ENCODE measurements around the gene AURKA. TPM values are rescaled to one million over a fixed set of nuclear protein-coding genes. Genes with fewer than 3 reads are reported as not detected.

AURKA gene
- total RNA-seq, 2 experiments from 2014 or later: 99.7 to 101 TPM

GRCh38 chr20:56358600-56359211, 33.3 kb downstream of the AURKA start, which contains the start of gene FAM210B:
FAM210B (plus strand) TSS chr20:56358974; CDS start chr20:56359006, 32 bp downstream.
- intact Hi-C loops (cut with micrococcal nuclease): loop anchor here (1.0 kb wide), 2 partner anchors 34 to 110 kb away; partner anchors contain the start of genes AURKA, CSTF1 and RTF2
- CTCF ChIA-PET: interaction anchor here (0.6 to 1.8 kb wide), 5 partner anchors 15 to 192 kb away, joined by 3 to 5 read pairs (median 4); partner anchors contain the start of genes AURKA and CSTF1
- Mint-ChIP-seq H3K4me1 (ENCODE audit: low read depth) (peaks cover 14% of the 10 kb centered on the region), H3K27ac (no peak within 1 kb of the TSS), H3K36me3 (peaks cover 4% of the 10 kb centered on the region), H3K4me3 (peak within 1 kb of the TSS; percentile 83), H3K9me3 (no peaks in the 10 kb centered on the region), H3K27me3 (no peaks in the 10 kb centered on the region)
- POLR2A ChIA-PET: interaction anchor here (1.8 kb wide), 1 partner anchor 33 kb away, joined by 17 read pairs; the partner anchor contains the start of genes AURKA and CSTF1
- DNase-seq: peak; percentile 88

- DNase-seq: no peak
- intact Hi-C loops (cut with micrococcal nuclease): loop anchor here (1.0 kb wide), 2 partner anchors 34 to 110 kb away; partner anchors contain the start of genes AURKA, CSTF1 and RTF2
- H3K4me1 Mint-ChIP-seq (ENCODE audit: low read depth): peaks cover 14% of the 10 kb centered on the region
- peaks cover 2% of the 10 kb centered on the region for H3K27me3 Mint-ChIP-seq
- peak overlapping the region; percentile 62 for H3K4me3 Mint-ChIP-seq
- ChIA-PET CTCF (interaction anchor here (0.6 to 1.8 kb wide), 3 partner anchors 39 to 192 kb away, joined by 3 to 5 read pairs (median 4); no protein-coding TSS in a partner anchor), POLR2A (no interaction called here)
- H3K36me3 Mint-ChIP-seq: peaks cover 4% of the 10 kb centered on the region
- no peak overlapping the region for H3K27ac Mint-ChIP-seq
- no peaks in the 10 kb centered on the region for H3K9me3 Mint-ChIP-seq
These were observed 33.9 kb downstream of the AURKA start for GRCh38 chr20:56358070-56358469.

- CTCF ChIA-PET: interaction anchor here (1.2 to 1.4 kb wide), 3 partner anchors 9 to 199 kb away, joined by 3 to 8 read pairs (median 4); no protein-coding TSS in a partner anchor
- DNase-seq: no peak
- Mint-ChIP-seq H3K4me1 (ENCODE audit: low read depth) (peaks cover 3% of the 10 kb centered on the region), H3K27me3 (peaks cover 10% of the 10 kb centered on the region), H3K27ac (no peak overlapping the region), H3K4me3 (no peak overlapping the region), H3K9me3 (no peaks in the 10 kb centered on the region), H3K36me3 (no peaks in the 10 kb centered on the region)
- POLR2A ChIA-PET: no interaction called here
- intact Hi-C loops (cut with micrococcal nuclease): no loop called here
These were observed 38.7 kb downstream of the AURKA start for GRCh38 chr20:56353356-56353755.

- Mint-ChIP-seq H3K4me3 (no peak overlapping the region), H3K27me3 (peaks cover 15% of the 10 kb centered on the region), H3K36me3 (no peaks in the 10 kb centered on the region), H3K9me3 (no peaks in the 10 kb centered on the region), H3K27ac (no peak overlapping the region), H3K4me1 (ENCODE audit: low read depth) (no peaks in the 10 kb centered on the region)
- ChIA-PET CTCF (interaction anchor here (1.2 to 1.4 kb wide), 2 partner anchors 9 to 199 kb away, joined by 3 to 8 read pairs; no protein-coding TSS in a partner anchor), POLR2A (no interaction called here)
- intact Hi-C loops (cut with micrococcal nuclease): no loop called here
- no peak for DNase-seq
These were observed 39.5 kb downstream of the AURKA start for GRCh38 chr20:56352345-56353055.

GRCh38 chr20:56350842-56351241, 41.2 kb downstream of the AURKA start:
- Mint-ChIP-seq H3K4me3 (no peak overlapping the region), H3K27ac (no peak overlapping the region), H3K4me1 (ENCODE audit: low read depth) (no peaks in the 10 kb centered on the region), H3K27me3 (peaks cover 17% of the 10 kb centered on the region), H3K9me3 (no peaks in the 10 kb centered on the region), H3K36me3 (no peaks in the 10 kb centered on the region)
- no peak for DNase-seq
- ChIA-PET POLR2A (no interaction called here), CTCF (interaction anchor here (0.8 kb wide), 1 partner anchor 16 kb away, joined by 3 read pairs; no protein-coding TSS in a partner anchor)
- intact Hi-C loops (cut with micrococcal nuclease): no loop called here

- no peaks in the 10 kb centered on the region for H3K36me3 Mint-ChIP-seq
- no peaks in the 10 kb centered on the region for H3K9me3 Mint-ChIP-seq
- peaks cover 33% of the 10 kb centered on the region for H3K27me3 Mint-ChIP-seq
- CTCF ChIA-PET: no interaction called here
- intact Hi-C loops (cut with micrococcal nuclease): loop anchor here (10.0 kb wide), 1 partner anchor 1684 kb away; no protein-coding TSS in a partner anchor
- H3K27ac Mint-ChIP-seq: no peak overlapping the region
- DNase-seq: no peak
- no peak overlapping the region for H3K4me3 Mint-ChIP-seq
- H3K4me1 Mint-ChIP-seq (ENCODE audit: low read depth): peaks cover 5% of the 10 kb centered on the region
- POLR2A ChIA-PET: no interaction called here
These were observed 43.3 kb downstream of the AURKA start for GRCh38 chr20:56348746-56349145.

GRCh38 chr20:56348305-56348693, 43.7 kb downstream of the AURKA start:
- CTCF ChIA-PET: no interaction called here
- no peak overlapping the region for H3K4me3 Mint-ChIP-seq
- peaks cover 34% of the 10 kb centered on the region for H3K27me3 Mint-ChIP-seq
- H3K9me3 Mint-ChIP-seq: no peaks in the 10 kb centered on the region
- no peaks in the 10 kb centered on the region for H3K36me3 Mint-ChIP-seq
- intact Hi-C loops (cut with micrococcal nuclease): loop anchor here (10.0 kb wide), 1 partner anchor 1683 kb away; no protein-coding TSS in a partner anchor
- no peak overlapping the region for H3K27ac Mint-ChIP-seq
- H3K4me1 Mint-ChIP-seq (ENCODE audit: low read depth): peaks cover 8% of the 10 kb centered on the region
- no peak for DNase-seq
- POLR2A ChIA-PET: no interaction called here

GRCh38 chr20:56347628-56348304, 44.2 kb downstream of the AURKA start:
- Mint-ChIP-seq H3K27me3 (peaks cover 39% of the 10 kb centered on the region), H3K27ac (no peak overlapping the region), H3K9me3 (no peaks in the 10 kb centered on the region), H3K4me3 (no peak overlapping the region), H3K36me3 (no peaks in the 10 kb centered on the region), H3K4me1 (ENCODE audit: low read depth) (peaks cover 8% of the 10 kb centered on the region)
- ChIA-PET CTCF (no interaction called here), POLR2A (no interaction called here)
- no peak for DNase-seq
- intact Hi-C loops (cut with micrococcal nuclease): loop anchor here (10.0 kb wide), 1 partner anchor 1683 kb away; no protein-coding TSS in a partner anchor

- Mint-ChIP-seq H3K9me3 (no peaks in the 10 kb centered on the region), H3K4me1 (ENCODE audit: low read depth) (peaks cover 8% of the 10 kb centered on the region), H3K36me3 (no peaks in the 10 kb centered on the region), H3K27ac (no peak overlapping the region), H3K4me3 (no peak overlapping the region), H3K27me3 (peaks cover 43% of the 10 kb centered on the region)
- DNase-seq: no peak
- intact Hi-C loops (cut with micrococcal nuclease): loop anchor here (10.0 kb wide), 1 partner anchor 1681 kb away; no protein-coding TSS in a partner anchor
- ChIA-PET CTCF (interaction anchor here (1.2 kb wide), 2 partner anchors 68 to 98 kb away, joined by 3 read pairs; partner anchors contain the start of gene MC3R), POLR2A (no interaction called here)
These were observed 46.1 kb downstream of the AURKA start for GRCh38 chr20:56345911-56346310.

GRCh38 chr20:56343861-56344381, 48.1 kb downstream of the AURKA start:
- ChIA-PET CTCF (interaction anchor here (0.6 to 3.0 kb wide), 10 partner anchors 9 to 156 kb away, joined by 3 to 26 read pairs (median 4); partner anchors contain the start of genes FAM210B and MC3R), POLR2A (no interaction called here)
- no peaks in the 10 kb centered on the region for H3K36me3 Mint-ChIP-seq
- DNase-seq: peak; percentile 63
- peaks cover 8% of the 10 kb centered on the region for H3K4me1 Mint-ChIP-seq (ENCODE audit: low read depth)
- intact Hi-C loops (cut with micrococcal nuclease): loop anchor here (1.0 to 10.0 kb wide), 2 partner anchors 96 to 1679 kb away; partner anchors contain the start of gene MC3R
- H3K27ac Mint-ChIP-seq: no peak overlapping the region
- peaks cover 48% of the 10 kb centered on the region for H3K27me3 Mint-ChIP-seq
- H3K4me3 Mint-ChIP-seq: no peak overlapping the region
- H3K9me3 Mint-ChIP-seq: no peaks in the 10 kb centered on the region

- intact Hi-C loops (cut with micrococcal nuclease): loop anchor here (10.0 kb wide), 1 partner anchor 1678 kb away; no protein-coding TSS in a partner anchor
- Mint-ChIP-seq H3K4me1 (ENCODE audit: low read depth) (peaks cover 8% of the 10 kb centered on the region), H3K9me3 (no peaks in the 10 kb centered on the region), H3K36me3 (no peaks in the 10 kb centered on the region), H3K27ac (no peak overlapping the region), H3K4me3 (no peak overlapping the region), H3K27me3 (peaks cover 51% of the 10 kb centered on the region)
- POLR2A ChIA-PET: no interaction called here
- DNase-seq: no peak
- CTCF ChIA-PET: interaction anchor here (0.9 to 3.0 kb wide), 2 partner anchors 17 to 95 kb away, joined by 3 to 26 read pairs; partner anchors contain the start of gene MC3R
These were observed 49.2 kb downstream of the AURKA start for GRCh38 chr20:56342783-56343182.

All from activated CD4-positive, alpha-beta memory T cell treated with anti-CD3 and anti-CD28 coated beads for 36 hours (primary cell).